Heart left ventricle (tissue), 16 donors: ENCODE data around the gene CSF2. TPM values are rescaled to one million over a fixed set of nuclear protein-coding genes. Genes with fewer than 3 reads are reported as not detected.
"Not testable (repeated sequence)": the region's sequence is repeated elsewhere in the genome, so short reads cannot be mapped to it uniquely, and the experiment has no call there.

ENCODE experiments used
- ATAC-seq, 4 donors: fragments of 200-7000 bp; cut with Tn5 transposase; one replicate each; pipeline ENCODE4 v1.9.1; 2020 to 2022; ENCODE audit warnings: moderate library complexity in 4 of 4, mild to moderate bottlenecking in 3 of 4, moderate number of reproducible peaks in 1 of 4
- DNase-seq, 5 donors: peaks; one replicate each; pipeline ENCODE4 v3.0.0-alpha.2; 2020
- H3K27ac ChIP-seq, 12 donors: fragments of 200-600 bp; sonication (generic) in 4 of 12; one replicate each; pipeline versions ENCODE4 v1.5.0 to v1.8.0; 2016 to 2022; ENCODE audit warnings: mild to moderate bottlenecking in 2 of 12
- H3K27me3 ChIP-seq, 9 donors: fragments of 200-600 bp; sonication (generic) in 2 of 9; one replicate each; pipeline versions ENCODE4 v1.5.1 to v1.8.0; 2016 to 2022; ENCODE audit warnings: mild to moderate bottlenecking in 3 of 9
- H3K36me3 ChIP-seq, 9 donors: fragments of 200-600 bp; sonication (generic) in 2 of 9; one replicate each; pipeline versions ENCODE4 v1.5.0 to v1.8.0; 2018 to 2022; ENCODE audit warnings: mild to moderate bottlenecking in 2 of 9
- H3K4me1 ChIP-seq, 12 donors: fragments of 200-600 bp; sonication (generic) in 4 of 12; one replicate each; pipeline versions ENCODE4 v1.5.0 to v1.8.0; 2016 to 2022; ENCODE audit warnings: mild to moderate bottlenecking in 3 of 12
- H3K4me3 ChIP-seq, 12 donors: fragments of 200-600 bp; sonication (generic) in 4 of 12; one replicate each; pipeline versions ENCODE4 v1.5.0 to v1.8.0; 2017 to 2022; ENCODE audit warnings: mild to moderate bottlenecking in 9 of 12, moderate library complexity in 4 of 12
- H3K9me3 ChIP-seq, 12 donors: fragments of 200-600 bp; sonication (generic) in 4 of 12; one replicate each; pipeline versions ENCODE4 v1.5.0 to v1.8.0; 2016 to 2022; ENCODE audit warnings: mild to moderate bottlenecking in 1 of 12
- CTCF ChIP-seq, 12 donors: fragments of 200-600 bp; sonication (generic) in 4 of 12; IDR thresholded peaks; one replicate each; pipeline versions ENCODE4 v1.5.0 to v1.8.0; 2018 to 2022; ENCODE audit warnings: antibody characterized with exemption in 12 of 12, mild to moderate bottlenecking in 5 of 12
- POLR2A ChIP-seq, 2 donors: fragments of 450-650 bp; IDR thresholded peaks; one replicate each; pipeline ENCODE4 v1.6.1; 2017; ENCODE audit warnings: antibody characterized with exemption in 2 of 2, mild to moderate bottlenecking in 2 of 2, moderate library complexity in 2 of 2
- WGBS, 4 donors: extraction: QIAGEN DNeasy Blood & Tissue Kit in 2 of 4; methylation state at CpG; one replicate each; pipeline versions ENCODE4 v1.1.5 to v1.1.7; 2013 to 2018; 5-methylcytosine and 5-hydroxymethylcytosine counted together
- intact Hi-C, 10 donors: fragments of 100-400 bp; cut with DNase I; formaldehyde crosslinking; loops; one replicate each; pipeline versions ENCODE4 v1.11.1 to v1.14.2; 2022
- polyA plus RNA-seq, 2 donors: library from polyadenylated mRNA; stranded (reverse); fragments of 200-250 nt; gene quantifications; one replicate each; pipeline ENCODE4 v1.2.3, GENCODE V29; 2013
- total RNA-seq, 9 donors: library from RNA; depleted of rRNA in 2 of 9; stranded (reverse); fragments of >200 nt in 2 of 9; fragmentation: NEBNext Ultra II Directional in 3 of 9; extraction: Animal tissue kit (Norgen Biotek cat#: 25700) in 3 of 9; gene quantifications; one replicate each; pipeline versions ENCODE4 v1.1.0 to v1.2.4, GENCODE V29; 2016 to 2023
- donor health status: ischemic (EF 13 %, LVEDD 7.1; RV severe dilation, severe dysfunction).
- donor health status: healthy with polysubstance abuse.
- donor health status: DM: no; HTN: yes; CAD: no.
- donor health status: DM: no; HTN: no; CAD: no.
- donor health status: ischemic (EF 25% LVEDD 6.9; RV normal size, moderate dysfunction).
- donor health status: ischemic (EF 25% LVEDD 5.7; RV mildly dilated, moderate dysfunction).
- donor health status: healthy.
- donor health status: DM: yes; HTN: yes; CAD: no.
- donor health status: ischemic (EF 35%, LVEDD 5.7; RV mildly dilated, moderate dysfunction).
- donor health status: nonischemic (EF 11% LVEDD 7.7; RV severe dilation, severe dysfunction).
- donor health status: DM: yes; HTN: yes; CAD: no.
- donor health status: PGD.
- donor health status: ischemic (EF 29% LVEDD 5.4; RV normal size, mild dysfunction).
- donor health status: nonischemic (EF 23%, LVEDD 6.1; RV moderate dilation, normal function).

The CSF2 gene
- total and polyA plus RNA-seq, 11 donors = 0.67 TPM; not detected in 10

DNA sequence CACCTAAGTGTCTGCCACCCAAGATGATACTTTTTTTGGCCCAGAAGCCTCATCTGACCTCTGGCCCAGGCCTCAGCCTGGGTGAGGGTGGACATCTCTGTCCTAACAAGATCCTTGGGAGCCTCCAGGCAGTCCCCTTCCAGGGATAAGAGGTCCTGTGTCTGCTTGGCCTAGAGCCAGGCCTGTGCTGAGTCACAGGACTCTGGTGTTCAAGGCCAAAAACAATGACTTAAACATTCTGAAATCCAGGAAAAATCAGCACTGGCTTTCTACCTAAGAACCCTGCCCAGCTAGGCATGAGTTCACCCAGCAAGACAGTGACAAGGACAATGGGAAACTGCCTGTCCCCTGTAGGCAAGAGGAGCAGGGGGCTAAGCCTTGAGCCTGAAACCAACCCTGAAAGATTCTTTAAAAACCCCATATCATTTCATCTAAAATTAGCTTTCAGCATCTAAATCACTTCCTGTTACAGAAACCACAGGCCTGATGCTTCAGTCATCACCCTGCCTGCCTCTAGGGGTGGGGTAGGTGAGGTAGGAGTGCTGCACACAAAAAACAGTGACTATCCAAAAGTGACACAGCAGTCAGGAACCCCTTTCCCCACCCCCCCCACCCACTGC lies 29.9 kb downstream of the CSF2 start:
- intact Hi-C loops = loop anchor here in 1 of 10 donors (1.0 kb wide), 1 partner anchor 17 kb away; no protein-coding TSS in a partner anchor
- DNase-seq = peak; percentile 78 to 90 (median 86)
- Histone ChIP-seq H3K36me3 (no peaks in the 10 kb centered on the region), H3K27me3 (no peaks in the 10 kb centered on the region), H3K4me3 (no peak overlapping the region), H3K9me3 (no peaks in the 10 kb centered on the region), H3K4me1 (peaks cover 0 to 52% (median 17%) of the 10 kb centered on the region in 12 donors), H3K27ac (peak overlapping the region in 9 of 12 donors; percentile 22 to 74 (median 49))
- TF ChIP-seq POLR2A (IDR thresholded peaks at IDR 0.05) (no peak), CTCF (IDR thresholded peaks at IDR 0.05) (no peak)
- ATAC-seq = peak; percentile 70 to 95 (median 87)

GRCh38 chr5:132103969-132104391 lies 30.4 kb downstream of the CSF2 start:
- ATAC-seq (no peak), DNase-seq (no peak)
- 81 to 88% (median 85%) methylated on average over 6 of the region's 6 CpGs for WGBS, 4 donors
- no peak overlapping the region for H3K4me3 ChIP-seq
- H3K9me3 ChIP-seq = no peaks in the 10 kb centered on the region
- no peaks in the 10 kb centered on the region for H3K36me3 ChIP-seq
- H3K4me1 ChIP-seq = peaks cover 0 to 52% (median 17%) of the 10 kb centered on the region in 12 donors
- intact Hi-C loops = loop anchor here in 1 of 10 donors (1.0 kb wide), 1 partner anchor 18 kb away; no protein-coding TSS in a partner anchor
- TF ChIP-seq CTCF (IDR thresholded peaks at IDR 0.05) = no peak
- TF ChIP-seq POLR2A (IDR thresholded peaks at IDR 0.05) = no peak
- H3K27me3 ChIP-seq = no peaks in the 10 kb centered on the region
- H3K27ac ChIP-seq = peak overlapping the region in 6 of 12 donors; percentile 27 to 74 (median 52)

- Histone ChIP-seq H3K4me3 (no peak overlapping the region), H3K9me3 (no peaks in the 10 kb centered on the region), H3K27ac (no peak overlapping the region), H3K4me1 (peaks cover 0 to 50% (median 17%) of the 10 kb centered on the region in 12 donors), H3K27me3 (no peaks in the 10 kb centered on the region), H3K36me3 (no peaks in the 10 kb centered on the region)
- intact Hi-C loops = no loop called here
- ATAC-seq (no peak), DNase-seq (no peak)
- TF ChIP-seq CTCF (IDR thresholded peaks at IDR 0.05) (no peak), POLR2A (IDR thresholded peaks at IDR 0.05) (no peak)
Measured at GRCh38 chr5:132104556-132104955, 31.0 kb downstream of the CSF2 start.

DNA sequence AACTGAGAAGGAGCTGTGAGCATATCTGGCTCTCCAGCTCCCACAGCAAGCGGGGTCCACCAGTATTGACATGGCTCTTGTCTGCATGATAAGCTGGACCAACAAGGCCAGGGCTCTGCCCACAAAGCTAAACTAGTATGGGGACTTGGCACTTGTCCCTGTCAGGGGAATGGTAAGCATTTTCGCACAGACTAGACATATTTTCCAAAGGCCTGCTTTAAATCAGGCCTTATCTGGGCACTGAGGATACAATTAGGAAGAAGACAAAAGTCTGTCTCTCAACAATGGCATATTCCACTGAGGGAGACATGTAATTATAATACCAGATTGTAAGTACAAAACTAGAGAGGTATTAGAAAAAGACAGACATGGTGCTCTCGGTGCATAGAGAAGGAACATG lies 32.1 kb downstream of the CSF2 start:
- intact Hi-C loops = no loop called here
- no peaks in the 10 kb centered on the region for H3K36me3 ChIP-seq
- H3K27me3 ChIP-seq = no peaks in the 10 kb centered on the region
- no peak overlapping the region for H3K27ac ChIP-seq
- H3K4me1 ChIP-seq = peaks cover 0 to 42% (median 17%) of the 10 kb centered on the region in 12 donors
- no peaks in the 10 kb centered on the region for H3K9me3 ChIP-seq
- TF ChIP-seq CTCF (IDR thresholded peaks at IDR 0.05) (no peak), POLR2A (IDR thresholded peaks at IDR 0.05) (no peak)
- 73 to 83% (median 79%) methylated on average over 3 of the region's 3 CpGs for WGBS, 4 donors
- H3K4me3 ChIP-seq = no peak overlapping the region
- ATAC-seq = no peak
- DNase-seq = no peak

DNA sequence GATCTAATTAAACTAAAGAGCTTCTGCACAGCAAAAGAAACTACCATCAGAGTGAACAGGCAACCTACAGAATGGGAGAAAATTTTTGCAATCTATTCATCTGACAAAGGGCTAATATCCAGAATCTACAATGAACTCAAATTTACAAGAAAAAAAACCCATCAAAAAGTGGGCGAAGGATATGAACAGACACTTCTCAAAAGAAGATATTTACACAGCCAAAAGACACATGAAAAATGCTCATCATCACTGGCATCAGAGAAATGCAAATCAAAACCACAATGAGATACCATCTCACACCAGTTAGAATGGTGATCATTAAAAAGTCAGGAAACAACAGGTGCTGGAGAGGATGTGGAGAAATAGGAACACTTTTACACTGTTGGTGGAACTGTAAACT lies 34.9 kb downstream of the CSF2 start:
- 95 to 100% (median 97%) methylated on average over 1 of the region's 1 CpG for WGBS, 4 donors
- H3K36me3 ChIP-seq, DNase-seq, H3K27ac ChIP-seq, ATAC-seq, intact Hi-C loops, H3K4me3 ChIP-seq, H3K9me3 ChIP-seq, H3K27me3 ChIP-seq: not testable (repeated sequence)
- H3K4me1 ChIP-seq = peaks cover 0 to 25% (median 8%) of the 10 kb centered on the region in 12 donors

- H3K27me3 ChIP-seq, H3K27ac ChIP-seq, H3K36me3 ChIP-seq, intact Hi-C loops, H3K4me3 ChIP-seq, ATAC-seq, H3K9me3 ChIP-seq, DNase-seq: not testable (repeated sequence)
- 87 to 98% (median 97%) methylated on average over 4 of the region's 4 CpGs for WGBS, 4 donors
- peaks cover 0 to 20% (median 3%) of the 10 kb centered on the region in 12 donors for H3K4me1 ChIP-seq
Measured at GRCh38 chr5:132108957-132109356, 35.4 kb downstream of the CSF2 start.
